ENCODE measurements around the gene HYAL2.

GRCh38 chr3:50326182-50326541 lies 3.6 kb upstream of the HYAL2 start:
- no peak for TF ChIP-seq CTCF (IDR thresholded peaks at IDR 0.05)
- no peak for TF ChIP-seq POLR2A (IDR thresholded peaks at IDR 0.05)
- TF ChIP-seq EP300 (IDR thresholded peaks at IDR 0.05): no peak

Data from sigmoid colon (tissue), 4 donors.